ENCODE data around the gene CRYBA4. TPM values are rescaled to one million over a fixed set of nuclear protein-coding genes. Genes with fewer than 3 reads are reported as not detected.

Gene CRYBA4
- total and polyA plus RNA-seq, 10 of the 15 experiments (the other 5 are each of a cell fraction or from before 2014, with no cell fraction given), result 0.12 to 0.17 TPM; not detected in 8

DNA sequence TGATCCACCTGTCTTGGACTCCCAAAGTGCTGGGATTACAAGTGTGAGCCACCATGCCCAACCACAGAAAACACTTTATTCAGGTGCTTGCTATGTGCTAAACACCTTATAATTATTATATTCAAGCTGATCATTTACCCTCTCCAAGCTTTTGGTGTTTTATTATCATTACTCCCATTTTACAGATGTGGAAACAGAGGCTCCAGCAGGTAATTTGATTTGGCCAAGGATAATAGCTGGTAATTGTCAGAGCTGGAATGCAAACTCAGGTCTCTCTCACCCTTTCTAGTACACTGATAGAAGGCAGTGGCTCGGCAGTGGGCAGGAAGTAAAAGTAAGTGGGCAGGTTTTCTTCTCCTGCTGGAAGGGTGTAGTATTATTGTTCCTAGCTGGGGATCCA, 28.0 kb upstream of the CRYBA4 start:
- no peak overlapping the region for H3K27ac ChIP-seq (ENCODE audit: control insufficient read depth, insufficient read depth)
- ChIA-PET CTCF (interaction anchor here (0.6 to 4.2 kb wide), 5 partner anchors 12 to 92 kb away, joined by 3 to 12 read pairs (median 3); no protein-coding TSS in a partner anchor), POLR2A (interaction anchor here (0.9 to 8.0 kb wide), 3 partner anchors 10 to 15 kb away, joined by 3 to 62 read pairs (median 4); no protein-coding TSS in a partner anchor), SMC1A (ENCODE audit: uncharacterized antibody, unreplicated experiment) (interaction anchor here (0.6 to 2.9 kb wide), 6 partner anchors 13 to 115 kb away, joined by 3 to 20 read pairs (median 4); no protein-coding TSS in a partner anchor), RAD21 (ENCODE audit: unreplicated experiment) (interaction anchor here (1.2 to 2.3 kb wide), 2 partner anchors 28 to 49 kb away, joined by 3 to 7 read pairs; no protein-coding TSS in a partner anchor)
- TF ChIP-seq GATAD2B (conservative IDR thresholded peaks at IDR 0.05; ENCODE audit: low read depth) (no peak), ZNF384 (IDR thresholded peaks at IDR 0.05; ENCODE audit: borderline replicate concordance, low read depth, low read length) (no peak), JUNB (IDR thresholded peaks at IDR 0.05) (no peak)
- FAIRE-seq (no peak), ATAC-seq (no peak), DNase-seq (ENCODE audit: low read depth, low spot score) (no peak)
- H3K4me3 ChIP-seq, result no peak overlapping the region
- in situ Hi-C loops (cut with MboI), result no loop called here
- H3K4me2 ChIP-seq (ENCODE audit: control insufficient read depth, insufficient read depth), result no peak overlapping the region
- WGBS (ENCODE audit: insufficient coverage, insufficient replicate concordance, low lambda C conversion rate, missing lambda C conversion rate), result 41% methylated on average over 1 of the region's 1 CpG
- no peaks in the 10 kb centered on the region for H4K20me1 ChIP-seq (ENCODE audit: control insufficient read depth, insufficient read depth)
- H3K4me1 ChIP-seq (ENCODE audit: control insufficient read depth, insufficient read depth, low read length), result peaks cover 25% of the 10 kb centered on the region
- H3K9me3 ChIP-seq (replicated peaks; ENCODE audit: control insufficient read depth, insufficient read depth, low read length), result no peaks in the 10 kb centered on the region
- no peaks in the 10 kb centered on the region for H3K27me3 ChIP-seq (replicated peaks in 1 of 2; ENCODE audit: control insufficient read depth in 2 of 2, insufficient read depth in 2 of 2, low read length in 1 of 2)
- intact Hi-C loops (cut with micrococcal nuclease; ENCODE audit: unreplicated experiment), result loop anchor here (5.0 kb wide), 1 partner anchor 91 kb away; no protein-coding TSS in a partner anchor
- BruUV-seq (replicated peaks), result no TSS peak
- no peaks in the 10 kb centered on the region for H3K36me3 ChIP-seq (ENCODE audit: control insufficient read depth in 2 of 2, insufficient read depth in 2 of 2, low read length in 1 of 2)
- no peak overlapping the region for H2AFZ ChIP-seq (ENCODE audit: control insufficient read depth, low read depth, low read length)
- peaks cover 11% of the 10 kb centered on the region for H3K79me2 ChIP-seq (ENCODE audit: control insufficient read depth, insufficient read depth, low read length)
- H3K9ac ChIP-seq (ENCODE audit: control insufficient read depth, insufficient read depth, low read length), result no peak overlapping the region

DNA sequence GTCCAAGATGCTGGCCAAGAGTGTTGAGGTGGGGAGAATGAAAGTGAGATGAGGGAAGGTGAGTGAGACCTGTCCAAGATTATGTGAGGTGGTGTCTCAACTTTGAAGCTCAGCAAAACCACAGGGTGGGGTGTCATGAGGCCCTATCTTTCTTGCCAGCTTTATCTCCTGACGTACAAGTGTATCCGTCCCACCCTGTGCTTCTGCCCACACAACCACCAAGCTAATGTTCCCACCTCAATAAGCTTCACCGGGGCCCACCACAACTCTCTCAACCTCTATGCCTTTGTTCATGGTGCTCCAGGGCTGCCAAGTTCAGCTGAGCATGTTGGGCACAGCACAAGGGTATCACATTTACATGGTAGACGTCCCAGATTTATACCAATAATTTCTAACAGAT, 24.7 kb upstream of the CRYBA4 start:
- no peak for TF ChIP-seq CHD4 (IDR thresholded peaks at IDR 0.05)
- TF ChIP-seq, protein P1, sequence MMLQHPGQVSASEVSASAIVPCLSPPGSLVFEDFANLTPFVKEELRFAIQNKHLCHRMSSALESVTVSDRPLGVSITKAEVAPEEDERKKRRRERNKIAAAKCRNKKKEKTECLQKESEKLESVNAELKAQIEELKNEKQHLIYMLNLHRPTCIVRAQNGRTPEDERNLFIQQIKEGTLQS (IDR thresholded peaks at IDR 0.05; ENCODE audit: borderline replicate concordance, extremely low read depth, low read depth, low read length), result no peak
- TF ChIP-seq, protein P2, sequence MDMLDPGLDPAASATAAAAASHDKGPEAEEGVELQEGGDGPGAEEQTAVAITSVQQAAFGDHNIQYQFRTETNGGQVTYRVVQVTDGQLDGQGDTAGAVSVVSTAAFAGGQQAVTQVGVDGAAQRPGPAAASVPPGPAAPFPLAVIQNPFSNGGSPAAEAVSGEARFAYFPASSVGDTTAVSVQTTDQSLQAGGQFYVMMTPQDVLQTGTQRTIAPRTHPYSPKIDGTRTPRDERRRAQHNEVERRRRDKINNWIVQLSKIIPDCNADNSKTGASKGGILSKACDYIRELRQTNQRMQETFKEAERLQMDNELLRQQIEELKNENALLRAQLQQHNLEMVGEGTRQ (IDR thresholded peaks at IDR 0.05; ENCODE audit: borderline replicate concordance, low read depth, low read length), result no peak
- no peak for TF ChIP-seq JUNB (IDR thresholded peaks at IDR 0.05)
- TF ChIP-seq GABPA (IDR thresholded peaks at IDR 0.05; ENCODE audit: low read depth), result no peak
- DNase-seq (ENCODE audit: low read depth, low spot score), result no peak
- no TSS peak for BruUV-seq (replicated peaks)
- Histone ChIP-seq H3K9ac (ENCODE audit: control insufficient read depth, insufficient read depth, low read length) (no peak overlapping the region), H3K27me3 (replicated peaks in 1 of 2; ENCODE audit: control insufficient read depth in 2 of 2, insufficient read depth in 2 of 2, low read length in 1 of 2) (no peaks in the 10 kb centered on the region), H3K4me1 (ENCODE audit: control insufficient read depth, insufficient read depth, low read length) (peaks cover 15% of the 10 kb centered on the region), H3K27ac (ENCODE audit: control insufficient read depth, insufficient read depth) (no peak overlapping the region), H3K79me2 (ENCODE audit: control insufficient read depth, insufficient read depth, low read length) (no peaks in the 10 kb centered on the region), H3K4me2 (ENCODE audit: control insufficient read depth, insufficient read depth) (no peak overlapping the region), H3K4me3 (no peak overlapping the region), H2AFZ (ENCODE audit: control insufficient read depth, low read depth, low read length) (no peak overlapping the region), H3K36me3 (ENCODE audit: control insufficient read depth in 2 of 2, insufficient read depth in 2 of 2, low read length in 1 of 2) (no peaks in the 10 kb centered on the region), H3K9me3 (replicated peaks; ENCODE audit: control insufficient read depth, insufficient read depth, low read length) (no peaks in the 10 kb centered on the region), H4K20me1 (ENCODE audit: control insufficient read depth, insufficient read depth) (no peaks in the 10 kb centered on the region)
- ChIA-PET RAD21 (ENCODE audit: unreplicated experiment) (no interaction called here), CTCF (interaction anchor here (0.7 to 1.3 kb wide), 2 partner anchors 10 to 12 kb away, joined by 3 to 4 read pairs; no protein-coding TSS in a partner anchor), POLR2A (no interaction called here), SMC1A (ENCODE audit: uncharacterized antibody, unreplicated experiment) (interaction anchor here (1.1 to 1.9 kb wide), 2 partner anchors 10 to 14 kb away, joined by 3 to 6 read pairs; no protein-coding TSS in a partner anchor)
- FAIRE-seq, result no peak
- no peak for ATAC-seq
- 71% methylated on average over 4 of the region's 4 CpGs for WGBS (ENCODE audit: insufficient coverage, insufficient replicate concordance, low lambda C conversion rate, missing lambda C conversion rate)
- intact Hi-C loops (cut with micrococcal nuclease; ENCODE audit: unreplicated experiment) (no loop called here), in situ Hi-C loops (cut with MboI) (no loop called here)
